ENCODE data around the gene PLCG1.
"Not testable (repeated sequence)": the region's sequence is repeated elsewhere in the genome, so short reads cannot be mapped to it uniquely, and the experiment has no call there.

PLCG1 gene

DNA sequence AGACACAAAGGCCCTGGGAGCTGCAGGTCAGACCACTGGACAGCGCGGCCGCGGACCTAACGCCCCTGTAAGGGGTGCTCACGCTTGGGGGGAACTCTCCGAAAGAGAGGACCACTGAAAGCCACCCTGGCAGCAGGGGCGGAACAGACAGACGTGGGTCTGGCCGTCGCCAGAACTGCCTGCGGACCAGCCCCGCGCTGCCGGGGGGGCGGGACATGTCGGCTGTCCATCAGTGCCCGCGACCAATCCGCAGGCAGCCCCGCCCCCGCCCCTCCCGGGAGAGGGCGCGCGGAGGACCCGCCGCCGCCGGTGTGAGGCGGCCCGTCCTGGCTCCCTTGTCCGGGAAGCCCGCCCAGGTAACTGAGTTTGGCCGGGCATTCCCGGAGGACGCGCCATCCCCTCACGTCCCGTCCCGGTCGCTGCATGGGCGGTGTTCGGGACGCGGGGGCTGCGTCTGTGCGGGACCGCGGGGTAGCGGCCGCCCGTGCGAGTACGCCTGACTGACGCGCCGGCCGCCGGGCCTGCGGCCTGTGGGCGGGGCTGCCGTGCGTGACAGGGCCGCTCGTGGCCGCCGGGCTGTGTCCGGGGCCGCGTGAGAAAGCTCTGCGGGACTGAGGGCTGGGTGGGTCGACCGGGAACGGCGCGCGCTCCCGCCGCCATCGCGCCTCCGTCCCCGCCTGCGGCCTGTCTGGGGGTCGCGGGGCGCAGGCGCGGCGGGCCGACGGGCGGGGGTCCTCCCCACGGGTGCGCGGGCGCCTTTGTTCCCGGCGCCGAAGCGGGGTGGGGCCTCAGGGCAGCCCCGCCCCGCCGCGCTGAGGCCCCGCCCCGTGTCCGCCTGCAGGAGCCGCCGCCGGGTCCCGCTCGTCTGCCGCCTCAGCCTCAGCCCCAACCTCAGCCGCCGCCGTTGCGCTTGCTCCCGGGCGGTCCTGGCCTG lies at the start of gene PLCG1:
Gene PLCG1 (plus strand): TSS at position 864 of the 934 bp plus-strand sequence. CDS start 99 bp downstream, outside the sequence.
- peak; percentile 81 to 87 for DNase-seq

GRCh38 chr20:41087777-41088176 lies 49.6 kb upstream of the PLCG1 start:
- no peak for DNase-seq

GRCh38 chr20:41089555-41089954 lies 47.8 kb upstream of the PLCG1 start:
- DNase-seq, result no peak

- DNase-seq, result no peak
Observed at GRCh38 chr20:41091927-41092326, 45.4 kb upstream of the PLCG1 start.

DNA sequence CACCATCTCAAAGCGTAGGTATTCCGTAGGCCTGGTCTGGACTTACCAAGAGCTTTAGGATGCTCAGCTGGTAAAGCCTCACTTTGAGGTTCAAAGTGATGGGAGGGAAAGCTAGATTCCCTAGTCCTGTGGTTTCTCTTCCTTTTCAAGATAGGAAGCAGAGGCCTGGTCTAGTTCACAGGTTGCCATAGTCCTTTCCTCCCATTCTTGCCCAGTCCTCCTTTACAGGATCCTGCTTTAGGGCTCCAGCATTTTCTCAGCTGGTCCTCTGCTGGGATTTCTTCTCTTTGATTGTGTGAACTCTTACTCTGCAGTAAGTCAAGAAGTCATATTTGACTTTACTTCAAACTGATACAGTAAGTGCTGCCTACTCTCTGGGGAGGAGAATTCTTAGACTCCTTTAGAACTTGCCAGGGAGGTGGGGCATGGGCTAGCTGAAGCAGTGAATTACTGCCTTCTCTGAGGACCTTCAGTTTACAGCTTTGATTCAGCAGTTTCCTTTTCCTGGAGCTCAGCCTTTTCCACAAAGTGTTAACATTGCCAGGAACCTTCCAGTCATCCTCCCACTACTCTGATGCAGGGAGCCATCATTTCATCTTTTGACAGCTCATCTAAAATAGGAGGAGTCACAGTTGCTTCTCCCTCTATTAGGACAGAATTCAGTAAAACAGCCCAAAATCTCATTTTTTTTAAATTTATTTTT lies 42.8 kb upstream of the PLCG1 start:
- DNase-seq, result no peak

DNA sequence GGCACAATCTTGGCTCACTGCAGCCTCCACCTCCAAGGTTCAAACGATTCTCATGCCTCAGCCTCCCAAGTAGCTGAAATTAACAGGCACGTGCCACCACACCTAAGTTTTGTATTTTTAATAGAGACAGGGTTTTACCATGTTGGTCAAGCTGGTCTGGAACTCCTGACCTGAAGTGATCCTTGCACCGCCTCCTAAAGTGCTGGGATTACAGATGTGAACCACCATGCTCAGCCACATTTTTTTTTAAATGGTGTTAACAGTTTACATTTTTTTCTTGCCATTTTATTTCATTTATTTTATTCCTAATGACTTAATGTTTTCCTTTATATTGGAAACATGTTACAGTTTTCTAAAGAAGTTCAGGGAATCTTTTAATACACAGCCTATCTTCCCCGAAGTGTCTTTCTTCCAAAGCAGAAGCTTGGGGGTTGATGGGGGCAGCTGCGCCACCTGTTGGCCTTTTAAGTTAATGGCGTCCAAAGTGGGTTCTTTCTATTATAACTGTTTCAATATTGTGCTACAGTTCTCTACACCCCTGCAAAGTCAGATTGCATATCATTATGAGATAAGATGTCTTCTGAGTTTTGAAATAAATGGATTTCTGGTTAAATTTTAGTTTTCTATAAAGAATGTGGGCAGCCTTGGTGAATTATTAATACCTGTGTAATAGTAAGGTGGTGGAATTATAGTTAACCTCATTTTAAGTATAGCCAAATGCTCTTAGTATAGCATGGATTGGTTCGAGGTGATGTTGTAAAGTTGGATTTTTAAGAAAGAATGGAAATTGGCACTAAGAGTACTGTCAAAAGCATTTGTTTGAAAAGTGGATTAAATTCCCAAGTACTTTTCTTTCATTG lies 42.0 kb upstream of the PLCG1 start:
- peak; percentile 57 to 70 for DNase-seq

DNA sequence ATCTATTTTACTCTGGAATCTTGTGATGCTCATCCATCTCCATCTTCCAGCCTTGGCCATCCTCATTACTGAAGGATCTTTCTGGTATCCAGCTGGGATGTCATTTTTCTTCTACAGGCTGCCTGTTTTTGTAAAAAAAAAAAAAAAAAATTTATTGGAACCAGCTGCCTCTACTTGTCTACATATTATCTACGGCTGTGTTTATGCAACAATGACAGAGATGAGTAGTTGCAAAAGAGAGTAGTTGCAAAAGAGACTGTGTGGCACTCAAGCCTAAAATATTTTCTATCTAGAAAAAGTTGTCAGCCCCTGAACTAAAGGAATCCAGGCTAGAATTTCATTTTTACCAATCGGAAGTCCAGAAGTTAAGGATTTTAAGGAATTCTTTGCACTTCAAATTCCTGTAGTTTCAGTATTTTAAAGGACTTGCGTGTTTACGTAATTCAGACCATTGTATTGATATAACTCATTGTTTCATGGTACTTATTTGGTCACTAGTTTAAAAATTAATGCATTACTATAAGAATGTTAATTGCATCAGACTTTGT lies 38.6 kb upstream of the PLCG1 start:
- DNase-seq, result no peak

DNA sequence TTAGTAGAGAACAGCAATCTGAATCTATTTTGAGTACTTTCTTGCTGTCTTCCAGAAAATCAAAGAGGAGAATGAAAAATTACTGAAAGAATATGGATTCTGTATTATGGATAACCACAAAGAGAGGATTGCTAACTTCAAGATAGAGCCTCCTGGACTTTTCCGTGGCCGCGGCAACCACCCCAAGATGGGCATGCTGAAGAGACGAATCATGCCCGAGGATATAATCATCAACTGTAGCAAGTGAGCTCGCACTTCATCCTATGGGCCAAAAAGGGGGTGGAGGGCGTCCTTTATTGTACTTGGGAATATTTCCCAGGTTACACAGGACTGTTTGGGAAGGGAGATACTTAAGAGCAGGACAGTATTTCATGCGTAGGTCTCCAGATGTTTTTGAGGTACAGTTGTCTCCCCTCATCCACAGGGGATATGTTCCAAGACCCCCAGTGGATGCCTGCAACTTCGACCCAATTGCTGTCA lies 37.3 kb upstream of the PLCG1 start:
- no peak for DNase-seq

- DNase-seq, result no peak
Observed at GRCh38 chr20:41101660-41102059, 35.7 kb upstream of the PLCG1 start.

GRCh38 chr20:41108531-41108930 lies 28.8 kb upstream of the PLCG1 start:
- no peak for DNase-seq

GRCh38 chr20:41110012-41110411 lies 27.3 kb upstream of the PLCG1 start:
- DNase-seq, result no peak

DNA sequence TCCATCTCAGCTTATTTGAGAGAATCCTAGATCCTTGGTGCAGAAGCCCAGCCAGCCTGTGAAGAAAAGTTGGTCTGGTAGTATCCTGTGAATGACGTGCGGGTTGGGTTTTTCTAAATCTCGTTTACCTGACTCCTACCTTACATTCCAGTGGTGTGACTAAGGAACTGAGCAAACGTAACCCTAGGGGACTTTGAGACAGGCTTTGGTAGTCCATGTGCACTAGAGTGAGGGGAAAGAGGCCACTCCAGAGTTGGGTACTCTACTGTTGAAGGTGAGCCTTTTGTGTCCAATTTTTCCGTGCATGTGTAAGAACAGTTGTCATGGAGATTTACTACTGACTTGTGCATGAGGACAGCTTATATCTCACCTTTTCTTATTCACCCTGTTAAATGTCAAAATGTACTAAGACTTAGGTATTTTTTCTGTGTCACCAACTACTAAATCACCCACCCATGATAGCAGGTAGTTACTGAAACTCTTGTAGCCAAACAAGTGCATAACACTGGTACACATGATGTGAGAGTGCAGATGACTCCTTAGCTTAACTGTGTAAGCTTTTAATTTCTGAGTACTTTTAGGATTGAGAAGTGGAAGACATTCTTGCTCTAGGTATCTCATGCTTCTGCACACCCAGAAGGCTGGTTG lies 26.3 kb upstream of the PLCG1 start:
- DNase-seq, result no peak

DNA sequence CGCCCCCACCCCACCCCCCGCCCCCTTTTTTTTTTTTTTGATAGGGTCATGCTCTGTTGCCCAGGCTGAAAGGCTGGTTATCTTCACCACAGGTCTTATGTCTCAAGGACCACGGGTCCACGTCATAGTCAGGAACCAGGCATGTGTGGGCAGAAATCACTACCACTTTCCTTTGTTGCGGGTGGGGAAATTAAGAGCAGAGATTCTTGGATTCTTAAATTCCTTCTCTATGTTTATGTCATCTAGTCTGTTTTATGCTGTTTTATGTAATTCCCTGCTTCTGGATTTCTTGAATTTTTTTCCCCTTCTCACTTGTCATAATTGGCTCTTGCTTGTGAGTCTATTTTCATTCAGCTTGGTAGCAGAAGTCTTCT lies 25.8 kb upstream of the PLCG1 start:
- DNase-seq, result no peak

DNA sequence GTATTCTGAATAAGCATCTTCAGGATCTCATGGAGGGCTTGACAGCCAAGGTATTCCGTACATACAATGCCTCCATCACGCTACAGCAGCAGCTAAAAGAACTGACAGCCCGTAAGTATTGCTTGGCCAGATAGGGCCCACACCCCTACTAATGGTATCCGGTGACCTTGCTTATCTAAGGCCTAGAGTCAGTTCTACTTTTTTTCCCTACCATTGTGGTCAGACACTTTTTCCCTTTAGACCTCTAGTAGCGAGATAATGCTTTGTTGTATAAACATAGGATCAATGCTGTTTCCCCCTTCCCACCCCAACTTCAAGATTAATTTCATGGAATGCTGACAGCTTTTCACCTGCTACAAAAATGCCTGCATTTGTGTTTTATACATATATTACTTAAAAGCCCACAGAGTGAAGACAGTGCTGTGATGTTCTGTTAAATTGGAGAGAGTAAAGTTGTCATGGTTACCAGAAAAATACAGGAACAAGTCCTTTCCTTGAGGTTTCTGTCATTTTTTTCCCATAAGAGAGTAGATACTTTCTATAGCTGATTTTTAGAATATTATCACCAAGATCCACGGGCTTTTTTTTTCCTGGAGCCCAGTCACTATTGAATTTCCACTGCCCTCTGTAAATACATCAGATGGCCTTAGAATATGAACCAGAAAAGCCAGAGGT lies 20.9 kb upstream of the PLCG1 start:
- DNase-seq, result no peak

DNA sequence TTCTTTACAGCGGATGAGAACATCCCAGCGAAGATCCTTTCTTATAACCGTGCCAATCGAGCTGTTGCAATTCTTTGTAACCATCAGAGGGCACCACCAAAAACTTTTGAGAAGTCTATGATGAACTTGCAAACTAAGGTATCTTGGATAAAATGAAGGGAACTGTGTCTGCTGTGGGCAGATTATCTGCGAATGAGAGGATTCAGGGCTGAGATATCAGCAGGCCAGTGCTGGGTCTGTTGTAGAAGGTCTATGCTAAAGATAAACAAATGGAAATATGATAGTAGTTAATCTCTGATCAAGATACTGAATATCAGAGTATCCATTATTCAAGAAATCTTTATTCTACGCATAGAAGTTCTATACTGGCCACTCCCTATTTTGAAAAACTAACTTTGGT lies 19.2 kb upstream of the PLCG1 start:
- DNase-seq, result not testable (repeated sequence)

GRCh38 chr20:41118632-41119031 lies 18.7 kb upstream of the PLCG1 start:
- no peak for DNase-seq

GRCh38 chr20:41119614-41120561 lies 17.5 kb upstream of the PLCG1 start:
- DNase-seq, result no peak

GRCh38 chr20:41121399-41121798 lies 15.9 kb upstream of the PLCG1 start:
- DNase-seq, result no peak

DNA sequence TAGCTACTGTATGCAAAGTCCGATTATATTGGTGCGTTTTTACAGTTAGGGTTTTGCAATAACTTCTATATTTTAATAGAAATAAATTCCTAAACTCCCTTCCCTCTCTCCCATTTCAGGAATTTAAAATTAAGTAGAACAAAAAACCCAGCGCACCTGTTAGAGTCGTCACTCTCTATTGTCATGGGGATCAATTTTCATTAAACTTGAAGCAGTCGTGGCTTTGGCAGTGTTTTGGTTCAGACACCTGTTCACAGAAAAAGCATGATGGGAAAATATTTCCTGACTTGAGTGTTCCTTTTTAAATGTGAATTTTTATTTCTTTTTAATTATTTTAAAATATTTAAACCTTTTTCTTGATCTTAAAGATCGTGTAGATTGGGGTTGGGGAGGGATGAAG lies 13.7 kb upstream of the PLCG1 start:
- no peak for DNase-seq

DNA sequence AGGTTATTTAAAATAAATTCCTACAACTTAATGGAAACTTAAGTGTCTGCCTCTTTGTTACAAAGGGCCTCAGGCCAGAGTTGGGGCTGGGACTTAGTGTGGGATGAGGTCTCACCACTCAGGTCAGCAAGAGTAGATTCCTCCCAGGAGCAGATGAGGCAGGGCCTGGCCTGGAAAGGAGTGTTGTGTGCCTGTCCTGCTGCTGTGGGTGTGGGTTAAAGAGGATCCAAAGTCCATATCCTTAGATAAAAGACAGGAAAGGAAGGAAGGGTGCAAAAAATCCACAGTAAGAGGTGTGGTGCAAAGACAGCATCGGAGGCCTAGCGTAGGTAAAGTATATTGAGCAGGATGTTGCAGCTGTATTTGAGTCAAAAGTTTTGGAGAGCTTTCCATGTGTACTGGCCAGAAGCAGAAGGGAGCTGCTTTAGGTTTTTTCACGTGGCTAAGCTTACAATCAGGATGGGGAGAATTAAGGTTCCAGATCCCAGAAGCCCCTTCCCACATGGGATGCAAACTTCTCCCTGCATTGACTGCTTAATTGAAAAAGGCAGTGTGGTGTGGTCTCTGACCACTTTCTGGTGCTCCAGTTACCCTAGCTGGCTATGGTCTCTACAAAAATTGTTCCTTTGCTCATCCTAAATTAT lies 12.8 kb upstream of the PLCG1 start:
- no peak for DNase-seq

Data from CD4-positive, alpha-beta T cell treated with Interferon alpha-2 for 1 hour (primary cell).